HFFc6 (cell line): Measurements from ENCODE around the gene TRIM54. TPM values are rescaled to one million over a fixed set of nuclear protein-coding genes. Genes with fewer than 3 reads are reported as not detected.
A peak's percentile ranks its signal among the peaks of the same experiment; 100 is the strongest.

Experiments used
- DNase-seq: peaks from one replicate; pipeline ENCODE4 v3.0.0-alpha.2; 2018
- H3K27ac Mint-ChIP-seq: 2 replicates; pipeline ENCODE4 v1.8.0; 2020; ENCODE audit warnings: mild to moderate bottlenecking, mixed read lengths
- H3K27me3 Mint-ChIP-seq: 2 replicates; pipeline ENCODE4 v1.8.0; 2021; ENCODE audit warnings: mild to moderate bottlenecking, moderate library complexity, mixed read lengths; ENCODE audit not compliant: insufficient read depth
- H3K36me3 Mint-ChIP-seq: 2 replicates; pipeline ENCODE4 v1.8.0; 2021; ENCODE audit warnings: low read depth, mixed read lengths
- H3K4me1 Mint-ChIP-seq: 2 replicates; pipeline ENCODE4 v1.8.0; 2020; ENCODE audit warnings: low read depth, mixed read lengths
- H3K4me3 Mint-ChIP-seq: 2 replicates; pipeline ENCODE4 v1.8.0; 2020; ENCODE audit warnings: mild to moderate bottlenecking, moderate library complexity, mixed read lengths
- H3K9me3 Mint-ChIP-seq: 2 replicates; pipeline ENCODE4 v1.8.0; 2020; ENCODE audit warnings: mild to moderate bottlenecking, mixed read lengths
- CTCF ChIP-seq: fragments of 200-600 bp; sonication (generic); IDR thresholded peaks from 2 replicates; pipeline ENCODE4 v1.5.0; 2021; ENCODE audit warnings: antibody characterized with exemption, mild to moderate bottlenecking
- total RNA-seq, 6 experiments: library from RNA; stranded (reverse); fragmentation: NEBNext Ultra II Directional; extraction: Animal tissue kit (Norgen Biotek cat#: 25700); gene quantifications; 2 replicates in 1 of 6; 3 replicates in 5 of 6; pipeline ENCODE4 v1.2.3, GENCODE V29; 2021

Gene TRIM54
- total RNA-seq, 6 experiments from 2014 or later: not detected

DNA sequence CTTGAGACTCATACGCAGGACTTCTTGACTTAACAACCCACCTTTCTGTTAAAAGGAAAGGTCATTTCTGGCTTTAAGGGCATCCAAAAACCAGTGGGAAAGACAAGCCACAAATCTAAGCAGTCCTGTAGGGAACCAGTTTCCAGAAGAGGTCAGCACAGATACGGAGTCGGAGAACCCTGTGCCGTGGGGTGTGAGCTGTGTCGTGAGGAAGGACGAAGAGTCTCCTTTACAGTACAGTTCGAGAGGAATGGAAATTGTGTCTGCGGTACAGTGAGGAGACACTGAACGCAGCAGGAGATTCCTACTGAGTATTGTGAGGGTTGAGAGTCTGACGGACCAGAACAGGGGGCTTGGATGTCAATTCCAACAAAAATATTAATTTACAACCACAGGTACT lies 37.1 kb upstream of the TRIM54 start:
- no peak for DNase-seq
- Mint-ChIP-seq H3K27ac (no peak overlapping the region), H3K36me3 (peaks cover 5% of the 10 kb centered on the region), H3K4me3 (no peak overlapping the region), H3K4me1 (peaks cover 8% of the 10 kb centered on the region), H3K9me3 (no peaks in the 10 kb centered on the region), H3K27me3 (peaks cover 2% of the 10 kb centered on the region)
- TF ChIP-seq CTCF: no peak

DNA sequence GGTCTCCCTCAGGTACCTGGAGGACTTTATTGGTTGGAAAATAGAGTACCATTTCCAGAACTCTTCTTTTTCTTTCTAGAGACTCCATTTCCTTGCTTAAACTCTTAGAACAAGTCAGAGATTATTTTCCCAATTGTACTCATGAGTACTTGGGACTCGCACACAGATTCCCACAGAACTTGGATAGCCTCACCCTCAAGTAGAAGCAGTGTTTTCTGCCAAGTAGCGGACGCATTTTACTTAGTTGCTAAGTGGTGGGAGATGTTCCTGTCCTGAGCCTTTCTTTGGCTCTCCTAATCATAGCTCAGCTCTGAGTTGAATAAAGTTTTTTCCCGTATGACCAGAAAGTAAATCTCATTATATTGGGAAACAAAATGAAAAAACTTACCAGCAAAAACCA lies 36.6 kb upstream of the TRIM54 start:
- H3K27ac Mint-ChIP-seq: no peak overlapping the region

GRCh38 chr2:27247893-27248292 lies 34.3 kb upstream of the TRIM54 start:
- Mint-ChIP-seq H3K27ac (no peak overlapping the region), H3K36me3 (no peaks in the 10 kb centered on the region; the same call in 1 of the 2 replicates), H3K27me3 (peaks cover 3% of the 10 kb centered on the region), H3K4me3 (no peak overlapping the region), H3K4me1 (peaks cover 8% of the 10 kb centered on the region), H3K9me3 (no peaks in the 10 kb centered on the region)
- no peak for TF ChIP-seq CTCF
- no peak for DNase-seq

More for the DNA sequence above, 36.6 kb upstream of the TRIM54 start:
- no peak for DNase-seq
- H3K27me3 Mint-ChIP-seq: peaks cover 2% of the 10 kb centered on the region
- H3K4me3 Mint-ChIP-seq: no peak overlapping the region
- H3K36me3 Mint-ChIP-seq: no peaks in the 10 kb centered on the region; the same call in none of the 2 replicates
- peaks cover 8% of the 10 kb centered on the region for H3K4me1 Mint-ChIP-seq
- TF ChIP-seq CTCF: no peak
- H3K9me3 Mint-ChIP-seq: no peaks in the 10 kb centered on the region

DNA sequence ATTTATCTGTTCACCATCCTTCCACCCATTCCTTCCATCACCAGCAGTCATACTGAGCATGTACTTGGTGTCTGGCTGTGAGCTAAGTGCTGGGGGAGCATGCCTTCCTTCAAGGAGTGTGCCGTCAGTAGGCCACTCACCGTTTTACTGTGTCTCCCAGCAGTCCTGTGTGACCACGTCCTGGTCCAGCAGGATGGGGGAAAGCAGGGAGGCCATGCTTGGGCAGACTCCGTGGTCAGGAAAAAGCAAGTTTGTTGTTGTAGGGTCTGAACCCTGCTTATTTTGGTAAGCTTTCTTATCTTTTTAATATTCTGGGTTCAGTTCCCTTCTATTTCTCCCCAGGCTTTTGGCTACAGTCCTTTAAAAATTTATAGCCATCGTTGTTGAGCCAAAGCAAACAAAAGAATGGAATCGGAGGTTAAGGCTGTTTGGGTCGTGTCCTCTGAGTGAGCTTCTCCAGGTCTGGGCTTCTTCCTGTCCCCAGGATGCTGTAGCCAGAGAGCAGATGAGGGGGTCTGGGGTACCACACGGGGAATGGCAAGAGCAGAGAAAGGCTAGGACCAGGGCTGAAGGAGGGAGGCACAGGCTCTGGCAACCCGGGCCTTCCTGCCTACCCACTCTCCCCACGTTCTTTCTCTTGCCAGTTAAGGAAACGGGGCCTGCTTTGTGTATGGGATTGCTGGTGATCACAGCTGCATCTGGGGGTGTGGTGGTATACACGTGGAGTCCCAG lies 32.9 kb upstream of the TRIM54 start:
- Mint-ChIP-seq H3K4me3 (no peak overlapping the region), H3K36me3 (no peaks in the 10 kb centered on the region; the same call in 1 of the 2 replicates), H3K27ac (no peak overlapping the region), H3K4me1 (peaks cover 9% of the 10 kb centered on the region), H3K27me3 (peaks cover 3% of the 10 kb centered on the region), H3K9me3 (no peaks in the 10 kb centered on the region)
- TF ChIP-seq CTCF: no peak
- DNase-seq: no peak

DNA sequence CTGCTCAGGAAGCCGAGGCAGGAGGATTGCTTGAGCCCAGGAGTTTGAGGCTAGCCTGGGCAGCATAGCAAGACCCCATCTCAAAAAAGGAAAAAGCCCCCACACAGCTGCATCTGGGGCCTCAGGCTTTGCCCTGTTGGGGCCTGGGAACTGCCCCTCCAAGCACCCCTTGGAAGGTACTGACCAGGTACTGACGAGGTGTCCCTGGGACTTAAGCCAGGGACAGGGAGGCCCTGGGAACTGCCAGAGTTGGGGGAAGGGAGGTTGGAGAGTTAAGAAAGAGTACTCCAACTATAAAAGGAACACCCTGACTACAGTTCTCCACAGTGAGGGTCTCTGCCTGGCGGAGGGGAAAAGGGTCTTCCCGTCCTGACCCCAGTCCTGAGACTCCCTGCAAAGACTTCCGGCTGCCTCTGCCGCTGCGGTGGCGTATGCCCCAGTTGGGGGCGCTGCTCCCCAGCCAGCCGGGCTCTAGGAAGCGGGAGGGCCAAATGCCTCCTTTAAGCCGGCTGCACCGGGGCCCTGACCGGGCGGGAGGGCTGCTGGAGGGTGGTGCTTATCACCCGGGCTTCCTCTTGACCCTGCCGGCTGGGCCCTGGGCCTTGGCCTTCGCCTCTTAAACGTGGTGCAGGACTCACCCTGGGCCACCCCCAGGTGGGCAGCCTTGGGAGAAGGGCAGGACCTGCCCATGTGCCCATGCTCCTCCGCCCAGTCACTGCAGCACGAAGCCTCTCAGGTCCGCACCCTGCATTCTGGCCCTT lies 32.2 kb upstream of the TRIM54 start:
- Mint-ChIP-seq H3K36me3 (no peaks in the 10 kb centered on the region), H3K27me3 (peaks cover 8% of the 10 kb centered on the region), H3K27ac (no peak overlapping the region), H3K4me3 (no peak overlapping the region), H3K9me3 (no peaks in the 10 kb centered on the region), H3K4me1 (peaks cover 16% of the 10 kb centered on the region)
- DNase-seq: peak; percentile 11
- peak; percentile 77 for TF ChIP-seq CTCF
